ENCODE results near the gene APBB2. TPM values are rescaled to one million over a fixed set of nuclear protein-coding genes. Genes with fewer than 3 reads are reported as not detected.
A peak's percentile ranks its signal among the peaks of the same experiment; 100 is the strongest.

Gene APBB2
- total and polyA plus RNA-seq, 2 of the 8 experiments (the other 6 are each of a cell fraction or from before 2014, with no cell fraction given): 58.7 to 59.4 TPM

- Histone ChIP-seq H4K5ac (ENCODE audit: insufficient read length, low read depth, low read length) (no peak overlapping the region), H4K8ac (ENCODE audit: extremely low read depth, insufficient read depth, low read length) (no peak overlapping the region), H3K4me3 (ENCODE audit: extremely low read depth in 1 of 4, insufficient read depth in 2 of 4, low read depth in 3 of 4, low read length in 4 of 4) (no peak overlapping the region), H3K27ac (ENCODE audit: low read depth, low read length) (no peak overlapping the region), H3K4me1 (replicated peaks in 1 of 4; ENCODE audit: control insufficient read depth in 3 of 4, insufficient read depth in 4 of 4, low read length in 3 of 4) (peaks cover 0 to 10% (median 1%) of the 10 kb centered on the region in 4 experiments; a peak in 2 of 7 replicates), H3K4me2 (ENCODE audit: insufficient read depth in 1 of 2, low read depth in 2 of 2, low read length in 2 of 2) (no peak overlapping the region), H4K20me1 (replicated peaks in 1 of 2; ENCODE audit: control insufficient read depth in 1 of 2, insufficient read depth in 2 of 2, low read length in 2 of 2) (peaks cover 0 to 4% of the 10 kb centered on the region in 2 experiments), H2BK120ac (replicated peaks; ENCODE audit: low read depth, low read length) (no peak overlapping the region), H3K18ac (ENCODE audit: extremely low read depth, low read length) (no peak overlapping the region), H3K27me3 (replicated peaks in 1 of 4; ENCODE audit: control insufficient read depth in 3 of 4, extremely low read depth in 1 of 4, insufficient read depth in 3 of 4, low read length in 3 of 4) (no peaks in the 10 kb centered on the region), H3K14ac (ENCODE audit: insufficient read length) (no peak overlapping the region), H2AFZ (ENCODE audit: low read length) (no peak overlapping the region), H2BK5ac (ENCODE audit: low read depth, low read length) (no peak overlapping the region), H3K4ac (replicated peaks; ENCODE audit: insufficient read length, low read depth, low read length) (no peak overlapping the region), H2BK20ac (ENCODE audit: low read length) (no peak overlapping the region), H2AK5ac (ENCODE audit: low read depth, low read length) (no peak overlapping the region), H3K9ac (replicated peaks in 1 of 4; ENCODE audit: extremely low read depth in 1 of 4, low read depth in 3 of 4, low read length in 3 of 4) (no peak overlapping the region), H3K36me3 (ENCODE audit: control insufficient read depth in 2 of 4, insufficient read depth in 4 of 4, low read length in 3 of 4) (no peaks in the 10 kb centered on the region), H3K23ac (ENCODE audit: insufficient read length) (no peak overlapping the region), H2BK12ac (ENCODE audit: low read depth, low read length) (no peak overlapping the region), H3K79me2 (ENCODE audit: control insufficient read depth in 1 of 2, insufficient read depth in 2 of 2, low read length in 2 of 2) (peaks cover 0 to 58% of the 10 kb centered on the region in 2 experiments; a peak in 3 of 4 replicates), H3K79me1 (ENCODE audit: low read depth, low read length) (no peaks in the 10 kb centered on the region; the same call in 1 of the 2 replicates), H4K91ac (replicated peaks; ENCODE audit: insufficient read length, low read length) (no peak overlapping the region), H3K9me3 (ENCODE audit: insufficient read depth in 2 of 2, low read depth in 1 of 2, low read length in 1 of 2) (no peaks in the 10 kb centered on the region), H2BK15ac (ENCODE audit: low read length) (no peak overlapping the region), H3K23me2 (ENCODE audit: low read depth, low read length) (no peaks in the 10 kb centered on the region), H3K56ac (replicated peaks; ENCODE audit: insufficient read length, low read depth, low read length) (no peak overlapping the region)
- ChIA-PET CTCF (ENCODE audit: partially characterized antibody) (interaction anchor here (1.7 to 2.3 kb wide), 2 partner anchors 12 to 199 kb away, joined by 6 to 8 read pairs; no protein-coding TSS in a partner anchor), POLR2A (ENCODE audit: partially characterized antibody) (interaction anchor here (1.3 kb wide), 1 partner anchor 81 kb away, joined by 4 read pairs; the partner anchor contains the start of gene UCHL1)
- peak; percentile 36 for FAIRE-seq
- no peak for TF ChIP-seq SP4 (IDR thresholded peaks at IDR 0.05; ENCODE audit: low read length)
- no peak for TF ChIP-seq JUN (IDR thresholded peaks at IDR 0.05; ENCODE audit: low read depth, low read length)
- no peak for TF ChIP-seq CBX8 (IDR thresholded peaks at IDR 0.05; ENCODE audit: borderline replicate concordance, low read depth, low read length)
- TF ChIP-seq SP2 (IDR thresholded peaks at IDR 0.05; ENCODE audit: low read length): no peak
- no peak for TF ChIP-seq HDAC2 (IDR thresholded peaks at IDR 0.05; ENCODE audit: borderline replicate concordance in 1 of 2, low read depth in 2 of 2, low read length in 2 of 2)
- no peak for TF ChIP-seq NRF1 (IDR thresholded peaks at IDR 0.05; ENCODE audit: low read depth, low read length)
- TF ChIP-seq POU5F1 (IDR thresholded peaks at IDR 0.05; ENCODE audit: low read depth, low read length): no peak
- TF ChIP-seq ASH2L (IDR thresholded peaks at IDR 0.05; ENCODE audit: low read length): no peak
- TF ChIP-seq TEAD4 (IDR thresholded peaks at IDR 0.05; ENCODE audit: low read depth, low read length): no peak
- TF ChIP-seq CEBPB (IDR thresholded peaks at IDR 0.05; ENCODE audit: low read depth, low read length): no peak
- TF ChIP-seq HDAC6 (IDR thresholded peaks at IDR 0.05; ENCODE audit: low read depth, low read length): no peak
- TF ChIP-seq SUZ12 (IDR thresholded peaks at IDR 0.05; ENCODE audit: low read length): no peak
- no peak for TF ChIP-seq GABPA (IDR thresholded peaks at IDR 0.05; ENCODE audit: borderline replicate concordance, insufficient read depth, low read length)
- no peak for TF ChIP-seq RFX5 (IDR thresholded peaks at IDR 0.05; ENCODE audit: borderline replicate concordance, low read depth, low read length)
- TF ChIP-seq SRF (IDR thresholded peaks at IDR 0.05; ENCODE audit: low read depth, low read length): no peak
- TF ChIP-seq JUND (IDR thresholded peaks at IDR 0.05; ENCODE audit: low read length): no peak
- no peak for TF ChIP-seq TAF7 (optimal IDR thresholded peaks at IDR 0.05; ENCODE audit: borderline replicate concordance, low read depth, low read length)
- no peak for DNase-seq (ENCODE audit: low read depth in 1 of 2, low spot score in 2 of 2)
These were observed 38.5 kb downstream of the APBB2 start for GRCh38 chr4:41175794-41176193.

Measured in H1 (cell line).